B cell (primary cell): Measurements from ENCODE around the gene VOPP1. TPM values are rescaled to one million over a fixed set of nuclear protein-coding genes. Genes with fewer than 3 reads are reported as not detected.
A peak's percentile ranks its signal among the peaks of the same experiment; 100 is the strongest.

ENCODE experiments used
- ATAC-seq: fragments of 200-7000 bp; cut with Tn5 transposase; one replicate; pipeline ENCODE4 v1.10.0; 2021; ENCODE audit warnings: low read depth, mild to moderate bottlenecking, moderate number of reproducible peaks, moderate library complexity
- CTCF ChIA-PET: fragments of 350-600 bp; sonication (Branson Sonifier 250); formaldehyde crosslinking; loops from one replicate; lab custom pipeline; 2021; ENCODE audit warnings: antibody characterized with exemption, inconsistent platforms; lab: Charles Lee
- POLR2A ChIA-PET: fragments of 350-600 bp; sonication (Branson Sonifier 250); formaldehyde crosslinking; loops from one replicate; lab custom pipeline; 2021; ENCODE audit warnings: antibody characterized with exemption; lab: Charles Lee
- DNase-seq: peaks from one replicate; pipeline ENCODE4 v3.0.0; 2013
- H2AFZ ChIP-seq: 2 replicates; pipeline ENCODE4 v1.6.1; 2012; ENCODE audit warnings: mild to moderate bottlenecking, low read depth, low read length; ENCODE audit not compliant: insufficient read depth, poor library complexity, severe bottlenecking
- H3K27ac ChIP-seq, 2 donors: 1 replicate in 1 of 2; 2 replicates in 1 of 2; pipeline ENCODE4 v1.5.1; 2012 to 2013; ENCODE audit warnings: low read length in 2 of 2, mild to moderate bottlenecking in 2 of 2, moderate library complexity in 1 of 2
- H3K27me3 ChIP-seq, 4 experiments: fragments of 200-600 bp in 1 of 4; sonication (generic) in 1 of 4; replicated peaks in 1 of 4; 1 replicate in 2 of 4; 2 replicates in 2 of 4; pipeline versions ENCODE4 v1.6.1 to v1.7.0; 2013 to 2016; ENCODE audit warnings: low read length in 3 of 4, mild to moderate bottlenecking in 2 of 4, mixed read lengths in 1 of 4, moderate library complexity in 1 of 4; ENCODE audit not compliant: insufficient read depth in 4 of 4, control insufficient read depth in 3 of 4; ENCODE audit errors: control extremely low read depth in 1 of 4
- H3K36me3 ChIP-seq, 2 experiments: replicated peaks in 1 of 2; 1 replicate in 1 of 2; 2 replicates in 1 of 2; pipeline versions ENCODE4 v1.6.1 to v1.7.1; 2013; ENCODE audit warnings: low read length in 1 of 2; ENCODE audit not compliant: insufficient read depth in 2 of 2, control insufficient read depth in 1 of 2; ENCODE audit errors: control extremely low read depth in 1 of 2, extremely low read depth in 1 of 2
- H3K4me1 ChIP-seq, 2 donors: fragments of 200-600 bp in 1 of 2; sonication (generic) in 1 of 2; 1 replicate in 1 of 2; 2 replicates in 1 of 2; pipeline versions ENCODE4 v1.5.1 to v1.6.1; 2013 to 2017; ENCODE audit warnings: low read length in 2 of 2; ENCODE audit not compliant: control insufficient read depth in 2 of 2, insufficient read depth in 2 of 2
- H3K4me2 ChIP-seq: replicated peaks from 2 replicates; pipeline ENCODE3; 2012; ENCODE audit warnings: mild to moderate bottlenecking, low read depth, low read length; ENCODE audit not compliant: poor library complexity, severe bottlenecking
- H3K4me3 ChIP-seq, 5 experiments: fragments of 200-600 bp in 1 of 5; sonication (generic) in 1 of 5; 1 replicate in 3 of 5; 2 replicates in 2 of 5; pipeline versions ENCODE4 v1.5.1 to v1.7.0; 2011 to 2016; ENCODE audit warnings: low read length in 4 of 5, mild to moderate bottlenecking in 4 of 5, low read depth in 2 of 5, control low read depth in 1 of 5, moderate library complexity in 1 of 5; ENCODE audit not compliant: insufficient read depth in 1 of 5; ENCODE audit errors: control extremely low read depth in 1 of 5, extremely low read depth in 1 of 5
- H3K79me2 ChIP-seq: fragments of 200-600 bp; sonication (generic); one replicate; pipeline ENCODE4 v1.6.0; 2016; ENCODE audit warnings: low read length; ENCODE audit not compliant: control insufficient read depth, insufficient read depth
- H3K9ac ChIP-seq: fragments of 200-600 bp; sonication (generic); 2 replicates; pipeline ENCODE4 v1.6.1; 2017; ENCODE audit warnings: mild to moderate bottlenecking, low read length, moderate library complexity
- H3K9me3 ChIP-seq, 3 donors: one replicate each; pipeline versions ENCODE4 v1.6.1 to v1.7.1; 2013; ENCODE audit warnings: low read length in 2 of 3; ENCODE audit not compliant: control insufficient read depth in 2 of 3, insufficient read depth in 1 of 3; ENCODE audit errors: control extremely low read depth in 1 of 3
- H4K20me1 ChIP-seq: 2 replicates; pipeline ENCODE4 v1.6.0; 2012; ENCODE audit warnings: mild to moderate bottlenecking, low read length; ENCODE audit not compliant: insufficient read depth, control insufficient read depth, poor library complexity, severe bottlenecking
- H3K27ac Mint-ChIP-seq: one replicate; pipeline ENCODE4 v1.8.0; 2021; ENCODE audit warnings: mixed read lengths
- H3K27me3 Mint-ChIP-seq: one replicate; pipeline ENCODE4 v1.8.0; 2021; ENCODE audit warnings: mixed read lengths
- H3K4me1 Mint-ChIP-seq: one replicate; pipeline ENCODE4 v1.8.0; 2021; ENCODE audit warnings: mixed read lengths
- H3K4me3 Mint-ChIP-seq: one replicate; pipeline ENCODE4 v1.8.0; 2021; ENCODE audit warnings: mixed read lengths
- H3K9me3 Mint-ChIP-seq: one replicate; pipeline ENCODE4 v1.8.0; 2022; ENCODE audit warnings: mixed read lengths; ENCODE audit not compliant: insufficient read depth
- CTCF ChIP-seq: fragments of 200-600 bp; IDR thresholded peaks from one replicate; pipeline ENCODE4 v1.8.0; 2022; ENCODE audit warnings: antibody characterized with exemption, mild to moderate bottlenecking
- EZH2 ChIP-seq: IDR thresholded peaks from 2 replicates; pipeline ENCODE4 v1.6.1; 2012; ENCODE audit warnings: borderline replicate concordance, low read depth, mild to moderate bottlenecking, moderate library complexity, low read length; ENCODE audit not compliant: insufficient read depth, poor library complexity, severe bottlenecking
- WGBS: methylation state at CpG from one replicate; pipeline ENCODE4 v1.1.5; 2013; ENCODE audit warnings: missing lambda C conversion rate; ENCODE audit not compliant: insufficient coverage; 5-methylcytosine and 5-hydroxymethylcytosine counted together
- intact Hi-C: fragments of 100-400 bp; cut with micrococcal nuclease; formaldehyde crosslinking; loops from one replicate; pipeline ENCODE4 v1.10.0; 2022
- polyA plus RNA-seq: library from polyadenylated mRNA; depleted of rRNA; stranded (reverse); fragments of >200 nt; gene quantifications from 2 replicates; pipeline ENCODE4 v1.2.3, GENCODE V29; 2012
- total RNA-seq, 2 donors: library from RNA; stranded (reverse); fragments of 120-200 nt in 1 of 2; gene quantifications; 1 replicate in 1 of 2; 2 replicates in 1 of 2; pipeline versions ENCODE4 v1.2.3 to v1.2.4, GENCODE V29; 2013 to 2022

Gene VOPP1
- total and polyA plus RNA-seq, 2 donors (not counting 1 experiment from before 2014, with no cell fraction given), result 53.2 to 256 TPM

GRCh38 chr7:55548295-55548731 lies 24.0 kb downstream of the VOPP1 start:
- Mint-ChIP-seq H3K4me3 (peak overlapping the region; percentile 84), H3K4me1 (peaks cover 91% of the 10 kb centered on the region), H3K9me3 (no peaks in the 10 kb centered on the region), H3K27me3 (no peaks in the 10 kb centered on the region), H3K27ac (peak overlapping the region; percentile 85)
- no peak overlapping the region for H3K9ac ChIP-seq
- peak; percentile 16 for ATAC-seq
- intact Hi-C loops, result no loop called here
- ChIA-PET CTCF (interaction anchor here (0.7 to 4.4 kb wide), 4 partner anchors 14 to 34 kb away, joined by 4 to 24 read pairs (median 4); no protein-coding TSS in a partner anchor), POLR2A (interaction anchor here (1.7 to 2.9 kb wide), 4 partner anchors 11 to 25 kb away, joined by 4 to 16 read pairs (median 7); partner anchors contain the start of gene VOPP1)
- H3K36me3 ChIP-seq, result peaks cover 0 to 12% of the 10 kb centered on the region in 2 experiments
- H4K20me1 ChIP-seq, result peaks cover 69% of the 10 kb centered on the region
- H2AFZ ChIP-seq, result no peak overlapping the region
- peak overlapping the region; percentile 60 for H3K4me2 ChIP-seq
- no peak for DNase-seq
- no peaks in the 10 kb centered on the region for H3K27me3 ChIP-seq
- H3K4me1 ChIP-seq, result peaks cover 73 to 86% of the 10 kb centered on the region in 2 donors
- WGBS, result 62% methylated on average over 7 of the region's 7 CpGs
- peak overlapping the region; percentile 69 to 74 for H3K27ac ChIP-seq
- TF ChIP-seq CTCF (no peak), EZH2 (no peak)
- peaks cover 100% of the 10 kb centered on the region for H3K79me2 ChIP-seq
- no peak overlapping the region for H3K4me3 ChIP-seq
- no peaks in the 10 kb centered on the region for H3K9me3 ChIP-seq

- ChIA-PET CTCF (interaction anchor here (0.6 to 4.4 kb wide), 7 partner anchors 8 to 51 kb away, joined by 3 to 24 read pairs (median 5); no protein-coding TSS in a partner anchor), POLR2A (interaction anchor here (0.5 to 4.5 kb wide), 5 partner anchors 10 to 26 kb away, joined by 3 to 27 read pairs (median 4); partner anchors contain the start of gene VOPP1)
- H3K27me3 ChIP-seq, result no peaks in the 10 kb centered on the region
- H3K9me3 Mint-ChIP-seq, result no peaks in the 10 kb centered on the region
- peaks cover 66% of the 10 kb centered on the region for H4K20me1 ChIP-seq
- no peaks in the 10 kb centered on the region for H3K27me3 Mint-ChIP-seq
- peaks cover 59 to 71% of the 10 kb centered on the region in 2 donors for H3K4me1 ChIP-seq
- DNase-seq, result no peak
- no peak overlapping the region for H3K9ac ChIP-seq
- peak overlapping the region; percentile 11 for H3K4me2 ChIP-seq
- no peaks in the 10 kb centered on the region for H3K9me3 ChIP-seq
- H3K79me2 ChIP-seq, result peaks cover 100% of the 10 kb centered on the region
- H3K4me3 Mint-ChIP-seq, result peak overlapping the region; percentile 19
- intact Hi-C loops, result no loop called here
- 43% methylated on average over 4 of the region's 5 CpGs for WGBS
- TF ChIP-seq CTCF (no peak), EZH2 (no peak)
- no peak overlapping the region for H3K27ac ChIP-seq
- H3K27ac Mint-ChIP-seq, result peak overlapping the region; percentile 53
- H3K36me3 ChIP-seq, result peaks cover 0 to 15% of the 10 kb centered on the region in 2 experiments
- H3K4me3 ChIP-seq, result no peak overlapping the region
- ATAC-seq, result peak; percentile 23
- H3K4me1 Mint-ChIP-seq, result peaks cover 84% of the 10 kb centered on the region
- H2AFZ ChIP-seq, result no peak overlapping the region
Measured at GRCh38 chr7:55546814-55547213, 25.5 kb downstream of the VOPP1 start.
